GM20000 (cell line): Measurements from ENCODE around the gene TARS3.
A peak's percentile ranks its signal among the peaks of the same experiment; 100 is the strongest.
"Not testable (repeated sequence)": the region's sequence is repeated elsewhere in the genome, so short reads cannot be mapped to it uniquely, and the experiment has no call there.

Source experiments
- DNase-seq: peaks from one replicate; pipeline ENCODE4 v3.0.0; 2012; ENCODE audit warnings: low spot score
- TF ChIP-seq, protein P1 (sequence below): IDR thresholded peaks from 2 replicates; pipeline ENCODE4 v1.5.1; 2012; ENCODE audit warnings: mild to moderate bottlenecking, control low read depth; ENCODE audit errors: extremely low read depth, missing control alignments

The TARS3 gene

DNA sequence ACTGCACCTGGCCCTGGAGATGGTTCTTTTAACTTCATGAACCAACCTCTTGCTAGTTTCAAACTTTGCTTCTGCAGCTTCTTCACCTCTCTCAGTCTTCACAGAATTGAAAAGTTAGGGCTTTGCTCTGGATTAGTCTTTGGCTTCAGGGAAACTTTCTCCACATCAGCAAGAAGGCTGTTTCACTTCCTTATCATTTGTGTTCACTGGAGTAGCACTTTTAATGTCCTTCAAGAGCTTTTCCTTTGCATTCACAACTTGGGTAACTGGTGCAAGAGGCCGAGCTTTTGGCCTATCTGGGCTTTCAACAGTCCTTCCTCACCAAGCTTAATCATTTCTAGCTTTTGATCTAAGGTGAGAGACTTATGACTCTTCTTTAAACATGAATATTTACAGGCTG is 56.4 kb downstream of the TARS3 start:
- DNase-seq, result no peak
- TF ChIP-seq, protein P1, sequence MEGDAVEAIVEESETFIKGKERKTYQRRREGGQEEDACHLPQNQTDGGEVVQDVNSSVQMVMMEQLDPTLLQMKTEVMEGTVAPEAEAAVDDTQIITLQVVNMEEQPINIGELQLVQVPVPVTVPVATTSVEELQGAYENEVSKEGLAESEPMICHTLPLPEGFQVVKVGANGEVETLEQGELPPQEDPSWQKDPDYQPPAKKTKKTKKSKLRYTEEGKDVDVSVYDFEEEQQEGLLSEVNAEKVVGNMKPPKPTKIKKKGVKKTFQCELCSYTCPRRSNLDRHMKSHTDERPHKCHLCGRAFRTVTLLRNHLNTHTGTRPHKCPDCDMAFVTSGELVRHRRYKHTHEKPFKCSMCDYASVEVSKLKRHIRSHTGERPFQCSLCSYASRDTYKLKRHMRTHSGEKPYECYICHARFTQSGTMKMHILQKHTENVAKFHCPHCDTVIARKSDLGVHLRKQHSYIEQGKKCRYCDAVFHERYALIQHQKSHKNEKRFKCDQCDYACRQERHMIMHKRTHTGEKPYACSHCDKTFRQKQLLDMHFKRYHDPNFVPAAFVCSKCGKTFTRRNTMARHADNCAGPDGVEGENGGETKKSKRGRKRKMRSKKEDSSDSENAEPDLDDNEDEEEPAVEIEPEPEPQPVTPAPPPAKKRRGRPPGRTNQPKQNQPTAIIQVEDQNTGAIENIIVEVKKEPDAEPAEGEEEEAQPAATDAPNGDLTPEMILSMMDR, result no peak

DNA sequence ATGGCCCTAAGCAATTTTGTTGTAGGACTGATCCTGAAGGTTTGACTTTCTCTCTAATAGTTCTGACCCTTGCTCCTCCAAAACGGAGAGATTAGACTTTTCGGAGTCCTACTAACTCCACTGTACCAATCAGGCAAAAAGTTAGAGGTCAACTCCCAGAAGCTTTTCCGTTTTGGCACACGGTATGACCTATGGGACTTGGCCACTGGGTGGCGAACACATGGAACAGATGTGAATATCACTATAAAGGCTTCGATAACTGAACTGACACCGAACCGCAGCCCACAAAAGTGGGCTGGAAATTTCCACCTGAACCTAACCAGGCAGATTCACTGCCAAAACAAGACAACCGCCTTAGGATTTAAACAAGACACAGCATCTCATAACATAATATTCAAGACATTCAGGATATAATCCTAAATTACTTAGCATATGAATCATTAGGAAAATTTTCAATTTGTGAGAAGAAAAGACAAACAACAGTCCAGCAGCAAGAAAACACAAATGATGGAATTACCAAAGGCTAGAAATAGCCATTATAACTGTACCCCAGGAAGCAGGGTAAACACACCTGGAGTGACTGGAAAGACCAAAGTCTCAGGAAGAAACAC is 59.9 kb downstream of the TARS3 start:
- TF ChIP-seq, protein P1, result no peak
- DNase-seq, result no peak

DNA sequence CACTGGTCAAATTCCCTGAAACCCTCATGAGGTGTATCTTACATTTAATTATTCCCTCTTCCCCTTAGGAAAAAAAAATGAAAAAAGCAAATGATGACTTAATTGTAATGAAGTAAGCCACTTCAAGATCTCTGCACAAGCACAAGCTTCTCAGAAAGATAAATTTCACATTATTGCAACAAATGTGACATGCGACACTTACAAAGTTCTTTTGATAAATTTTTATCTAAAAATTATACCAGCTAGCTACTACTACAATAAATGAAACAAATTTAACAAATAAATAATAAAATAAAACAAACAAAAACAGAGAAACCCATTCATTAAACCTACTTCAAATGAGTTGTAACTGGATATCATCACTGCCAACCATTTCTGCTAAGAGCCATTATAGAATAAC is 62.1 kb downstream of the TARS3 start:
- no peak for DNase-seq
- TF ChIP-seq, protein P1, result no peak

DNA sequence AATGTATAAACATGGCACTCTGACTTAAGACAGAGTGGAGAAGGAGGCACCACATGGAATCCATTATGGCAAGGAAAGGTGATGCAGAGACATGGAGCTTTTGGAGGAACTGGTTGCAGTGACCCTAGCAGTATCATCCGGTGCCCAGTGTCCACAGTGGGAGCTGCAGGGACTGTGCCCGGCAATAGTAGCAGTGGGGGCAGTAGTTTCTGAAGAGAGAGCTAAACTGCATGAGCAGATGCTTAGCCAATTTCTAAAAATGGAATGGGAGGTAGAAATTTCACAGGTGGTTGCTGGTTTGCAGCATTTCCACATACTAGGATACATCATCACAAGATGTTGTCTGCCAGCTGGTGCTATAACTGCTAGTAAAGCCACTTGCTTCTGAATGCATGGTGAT is 64.3 kb downstream of the TARS3 start:
- DNase-seq, result no peak
- TF ChIP-seq, protein P1, result no peak

DNA sequence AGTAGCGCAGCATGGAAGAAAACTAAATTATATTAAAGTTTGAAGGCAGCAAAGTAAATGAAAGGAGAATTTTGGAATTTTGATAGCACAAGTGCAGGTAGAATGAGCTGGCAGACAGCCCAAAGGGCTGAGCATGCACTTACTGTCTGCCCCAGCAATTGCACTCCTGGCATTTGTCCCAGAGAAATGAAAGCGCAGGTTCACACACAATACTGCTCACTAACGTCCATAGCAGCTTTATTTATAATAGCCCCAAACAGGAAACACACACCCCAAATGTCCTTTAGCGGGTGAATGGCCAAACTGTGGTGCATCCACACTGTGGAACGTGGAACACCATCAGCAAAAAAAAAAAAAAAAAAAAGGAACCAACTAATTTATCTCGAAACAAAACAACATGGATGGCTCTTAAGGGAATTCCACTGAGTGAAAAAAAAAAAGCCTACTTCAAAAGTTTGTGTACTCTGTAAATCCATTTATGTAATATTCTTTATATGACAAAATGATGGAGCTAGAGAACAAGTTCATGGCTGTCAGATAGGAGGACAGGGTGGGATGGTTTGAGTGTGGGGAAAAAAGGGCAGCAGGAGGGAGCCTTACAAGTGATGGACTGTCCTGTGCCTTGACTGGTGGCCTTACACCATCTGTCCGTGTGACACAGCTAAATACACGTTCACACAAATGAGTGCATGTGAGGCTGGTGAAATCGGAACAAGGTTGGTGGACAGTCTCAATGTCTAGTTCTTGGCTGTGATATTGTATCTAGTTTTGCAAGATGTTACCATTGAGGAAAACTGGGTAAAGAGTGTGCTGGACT is 66.1 kb downstream of the TARS3 start:
- DNase-seq, result no peak
- TF ChIP-seq, protein P1, result no peak

DNA sequence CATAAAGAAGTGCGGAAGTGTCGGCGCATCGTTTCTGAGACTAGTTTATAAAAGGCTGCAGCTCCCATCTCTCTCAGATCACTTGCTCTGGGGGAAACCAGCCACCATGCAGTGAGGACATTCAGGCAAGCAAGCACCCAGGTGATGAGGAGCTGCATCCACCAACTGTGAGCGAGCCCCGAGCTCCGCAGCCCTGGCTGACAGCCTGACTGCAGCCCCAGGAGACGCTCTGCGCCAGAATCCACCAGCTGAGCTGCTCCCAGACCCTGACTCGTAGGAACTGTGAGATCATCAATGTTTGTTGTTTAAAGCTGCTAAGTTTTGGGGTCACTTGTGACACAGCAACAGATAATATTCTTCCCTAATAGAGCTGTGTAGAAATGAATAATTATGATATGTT is 67.1 kb downstream of the TARS3 start:
- TF ChIP-seq, protein P1, result no peak
- no peak for DNase-seq

DNA sequence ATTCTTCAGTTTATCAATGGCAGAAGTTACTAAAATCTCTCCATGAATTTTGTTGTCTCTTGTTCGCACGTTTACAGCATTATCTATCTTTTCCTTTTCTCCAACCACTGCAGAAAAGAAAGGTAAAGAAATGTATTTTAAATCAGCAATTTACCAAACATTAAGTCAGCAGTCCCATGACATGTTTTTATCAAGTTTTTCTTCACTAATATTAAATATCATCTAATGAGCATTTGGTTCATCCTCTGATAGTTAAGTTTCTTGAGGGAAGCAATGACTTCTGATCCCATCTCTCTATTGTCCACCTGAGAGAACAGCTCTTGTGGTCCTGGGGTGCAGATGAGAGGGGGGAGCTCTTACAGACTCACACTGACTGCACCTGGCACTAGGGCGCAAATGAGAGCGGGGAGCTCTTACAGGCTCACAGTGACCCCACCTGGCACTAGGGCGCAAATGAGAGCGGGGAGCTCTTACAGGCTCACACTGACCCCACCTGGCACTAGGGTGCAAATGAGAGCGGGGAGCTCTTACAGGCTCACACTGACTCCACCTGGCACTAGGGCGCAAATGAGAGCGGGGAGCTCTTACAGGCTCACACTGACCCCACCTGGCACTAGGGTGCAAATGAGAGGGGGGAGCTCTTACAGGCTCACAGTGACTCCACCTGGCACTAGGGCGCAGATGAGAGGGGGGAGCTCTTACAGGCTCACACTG is 69.5 kb downstream of the TARS3 start:
- DNase-seq, result not testable (repeated sequence)
- TF ChIP-seq, protein P1, result peak; percentile 26
